Activated CD4-positive, CD25-positive, alpha-beta regulatory T cell treated with anti-CD3 and anti-CD28 coated beads, Interleukin-2, amount 50 U/mL, for 24 hours (primary cell): ENCODE measurements around the gene IDH3G.

ENCODE experiments used
- ATAC-seq, 2 donors: fragments of 150-1000 bp; cut with Tn5 transposase; one replicate each; pipeline ENCODE4 v1.10.0; 2021; ENCODE audit warnings: mild to moderate bottlenecking in 1 of 2, moderate library complexity in 1 of 2

The IDH3G gene

DNA sequence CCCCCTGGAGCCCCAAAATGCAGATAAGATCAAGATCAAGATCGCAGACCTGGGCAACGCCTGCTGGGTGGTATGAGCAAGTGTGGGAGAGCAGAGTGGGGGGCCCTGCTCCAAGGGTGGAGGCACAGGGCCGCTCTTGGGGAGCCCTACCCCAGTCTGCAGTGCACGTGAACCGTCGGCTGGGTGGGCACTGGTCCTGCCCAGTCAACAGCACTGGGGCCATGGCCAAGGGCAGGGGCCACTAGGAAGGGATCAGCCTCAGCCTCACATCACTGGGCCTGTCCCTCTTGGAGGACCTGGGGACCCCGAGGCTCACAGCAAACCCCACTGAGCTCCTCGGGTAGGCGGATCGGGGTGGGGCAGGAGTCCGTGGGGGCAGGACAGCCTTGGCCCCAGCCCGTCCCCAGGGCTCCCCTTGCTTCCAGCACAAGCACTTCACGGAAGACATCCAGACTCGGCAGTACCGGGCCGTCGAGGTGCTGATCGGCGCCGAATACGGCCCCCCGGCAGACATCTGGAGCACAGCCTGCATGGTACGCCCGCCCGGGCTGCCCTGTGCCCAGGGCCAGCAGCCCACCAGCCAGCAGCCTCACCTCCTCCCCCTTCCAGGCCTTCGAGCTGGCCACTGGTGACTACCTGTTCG, 9.7 kb downstream of the IDH3G start:
- no peak for ATAC-seq

DNA sequence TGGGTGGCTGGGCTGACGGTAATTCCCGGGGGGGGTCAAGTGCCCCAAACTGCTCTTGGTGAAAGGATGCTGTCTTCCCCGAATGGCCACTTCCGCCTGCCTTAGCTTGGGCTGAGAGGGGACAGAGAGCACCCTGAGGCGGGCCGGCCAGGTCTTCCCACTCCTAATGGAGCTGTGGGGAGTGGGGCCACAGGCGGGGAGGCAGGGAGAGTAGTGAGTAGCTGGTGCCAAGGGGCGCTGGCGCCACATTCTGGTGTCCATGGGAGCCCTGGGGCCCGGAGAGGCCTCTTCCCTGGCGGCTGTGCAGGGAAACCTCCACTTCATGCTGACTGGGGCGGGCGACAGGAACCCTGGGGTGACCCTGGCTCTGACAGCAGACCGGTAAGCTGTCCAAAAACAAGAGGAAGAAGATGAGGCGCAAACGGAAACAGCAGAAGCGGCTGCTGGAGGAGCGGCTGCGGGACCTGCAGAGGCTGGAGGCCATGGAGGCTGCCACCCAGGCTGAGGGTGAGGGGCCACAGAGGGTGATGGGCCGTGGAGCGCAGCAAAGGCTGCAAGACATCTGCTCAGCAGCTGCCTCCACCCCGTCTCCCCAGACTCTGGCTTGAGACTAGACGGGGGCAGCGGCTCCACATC, 10.7 kb downstream of the IDH3G start:
- ATAC-seq, result no peak

DNA sequence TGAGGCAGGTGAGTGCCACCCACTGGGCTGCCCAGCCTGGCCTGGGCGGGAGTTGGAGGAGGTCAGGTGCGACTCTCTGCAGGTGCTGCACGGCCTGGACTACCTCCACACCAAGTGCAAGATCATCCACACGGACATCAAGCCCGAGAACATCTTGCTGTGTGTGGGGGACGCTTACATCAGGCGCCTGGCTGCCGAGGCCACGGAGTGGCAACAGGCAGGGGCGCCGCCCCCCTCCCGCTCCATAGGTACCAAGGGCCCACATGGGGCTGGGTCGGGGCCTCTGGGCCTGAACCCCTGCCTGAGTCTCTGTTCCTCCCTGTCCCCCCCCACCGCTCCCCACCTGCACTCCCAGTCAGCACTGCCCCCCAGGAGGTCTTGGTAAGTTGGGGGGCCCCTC, 11.3 kb downstream of the IDH3G start:
- ATAC-seq, result no peak

DNA sequence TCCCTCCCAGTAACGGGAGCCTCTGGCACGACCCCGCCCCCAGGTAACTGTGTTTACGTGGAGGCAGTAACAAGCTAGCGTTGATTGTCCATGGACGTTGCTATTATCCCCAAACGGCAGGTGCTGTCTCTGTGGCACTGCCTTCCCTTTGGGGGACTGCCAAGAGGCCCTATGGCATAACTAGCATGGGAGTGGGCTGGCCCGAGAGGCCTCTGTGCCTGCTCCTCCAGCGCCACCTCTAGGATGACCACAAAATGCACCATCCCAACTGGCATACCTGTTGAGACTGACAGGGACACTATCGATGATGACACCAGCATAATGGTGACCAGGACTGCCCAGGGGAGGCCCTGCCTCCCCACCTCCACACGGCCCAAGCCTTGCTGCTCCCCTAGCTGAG, 11.9 kb downstream of the IDH3G start:
- no peak for ATAC-seq

DNA sequence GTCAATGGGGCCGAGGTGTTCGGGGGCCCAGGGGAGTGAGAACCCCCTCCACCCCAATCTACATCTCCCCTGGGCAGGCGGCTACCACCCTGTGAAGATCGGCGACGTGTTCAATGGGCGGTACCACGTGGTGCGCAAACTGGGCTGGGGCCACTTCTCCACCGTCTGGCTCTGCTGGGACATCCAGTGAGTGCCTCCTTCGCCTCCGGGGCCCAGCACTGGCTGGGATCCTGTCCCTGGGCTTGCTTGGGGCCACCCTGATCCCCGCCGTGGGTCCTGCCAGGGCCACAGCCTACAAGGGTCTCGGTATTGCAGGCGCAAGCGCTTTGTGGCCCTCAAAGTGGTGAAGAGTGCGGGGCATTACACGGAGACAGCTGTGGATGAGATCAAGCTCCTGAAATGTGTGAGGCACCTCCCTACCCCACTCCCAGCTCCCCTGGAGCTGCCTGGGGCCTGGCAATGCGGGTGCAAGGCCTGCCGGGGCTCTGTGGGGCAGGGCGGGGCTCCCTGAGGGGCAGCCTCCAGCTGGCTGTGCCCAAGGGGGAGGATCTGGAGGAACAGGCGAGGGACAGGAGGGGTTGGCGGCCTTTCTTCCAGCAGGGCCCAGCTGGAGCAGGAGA, 12.6 kb downstream of the IDH3G start:
- no peak for ATAC-seq

DNA sequence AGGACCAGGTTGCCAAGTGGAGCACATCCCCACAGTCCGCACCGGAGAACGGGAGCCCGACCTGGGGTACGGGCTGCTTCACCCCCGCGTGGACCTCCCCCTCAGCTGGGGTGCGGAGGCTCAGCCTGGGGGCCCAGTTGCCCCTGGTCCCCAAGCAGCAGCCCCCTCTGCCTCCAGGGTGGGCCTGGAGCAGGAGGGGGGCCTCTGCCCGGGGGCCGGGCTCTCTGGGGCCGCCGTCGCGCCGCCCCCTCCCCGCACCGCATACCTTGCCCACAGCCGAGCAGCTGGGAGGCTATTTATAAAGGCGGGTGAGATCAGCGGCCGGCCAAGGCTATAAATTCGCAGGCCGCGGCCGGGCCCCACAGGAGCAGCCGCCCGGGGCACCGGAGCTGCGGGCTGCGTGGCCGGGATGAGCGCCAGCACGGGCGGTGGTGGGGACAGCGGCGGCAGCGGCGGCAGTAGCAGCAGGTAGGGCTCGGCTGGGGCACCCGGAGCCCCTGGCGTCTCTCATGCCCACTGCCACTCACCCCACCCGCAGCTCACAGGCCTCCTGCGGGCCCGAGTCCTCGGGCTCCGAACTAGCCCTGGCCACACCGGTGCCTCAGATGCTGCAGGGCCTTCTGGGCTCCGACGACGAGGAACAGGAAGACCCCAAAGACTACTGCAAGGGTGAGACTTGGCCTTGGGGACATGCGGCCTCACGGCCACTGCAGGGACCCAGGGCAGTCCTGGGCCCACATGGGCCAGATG, 13.3 kb downstream of the IDH3G start, which contains the start of gene SRPK3:
SRPK3 (plus strand) TSS at position 364 of the 750 bp plus-strand sequence; CDS start at position 410, 46 bp downstream.
- no peak for ATAC-seq

DNA sequence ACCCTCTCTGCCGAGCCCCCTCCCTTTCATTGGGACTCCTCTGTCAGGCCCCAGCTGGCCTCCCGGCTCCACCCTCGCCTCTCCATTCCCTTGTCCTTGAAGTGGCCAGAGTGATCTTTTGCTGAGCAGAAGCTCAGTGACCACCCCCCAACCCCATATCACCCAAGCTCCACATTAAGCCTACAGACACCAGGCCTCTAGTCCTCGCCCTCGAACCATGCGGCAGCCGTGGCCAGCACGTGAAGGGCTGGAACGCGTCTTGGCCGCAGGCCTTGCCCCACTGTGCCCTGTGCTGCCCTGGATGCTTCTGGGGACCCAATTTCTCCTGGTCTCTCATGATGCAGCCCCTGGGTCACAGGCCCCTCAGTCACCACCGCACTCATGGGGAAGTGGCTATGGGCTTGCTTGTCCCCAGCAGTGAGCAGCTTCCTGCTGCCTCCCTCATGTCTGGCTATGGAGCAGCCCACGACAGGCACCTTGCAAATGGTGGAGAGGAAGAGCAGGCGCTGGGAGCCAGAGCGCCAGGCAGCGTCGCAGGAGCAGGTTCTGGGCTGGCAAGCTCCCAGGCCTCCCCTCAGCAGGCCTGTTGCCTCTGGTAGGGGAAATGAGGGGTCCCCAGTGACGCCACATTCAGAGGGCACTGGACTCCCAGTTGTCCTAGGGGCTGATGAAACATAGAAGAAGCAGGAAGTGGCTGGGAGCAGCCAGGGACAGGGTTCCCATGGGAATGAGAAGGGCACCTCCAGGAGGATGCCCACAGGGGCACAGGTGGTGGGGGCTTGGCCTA, 14.1 kb downstream of the IDH3G start:
- no peak for ATAC-seq

DNA sequence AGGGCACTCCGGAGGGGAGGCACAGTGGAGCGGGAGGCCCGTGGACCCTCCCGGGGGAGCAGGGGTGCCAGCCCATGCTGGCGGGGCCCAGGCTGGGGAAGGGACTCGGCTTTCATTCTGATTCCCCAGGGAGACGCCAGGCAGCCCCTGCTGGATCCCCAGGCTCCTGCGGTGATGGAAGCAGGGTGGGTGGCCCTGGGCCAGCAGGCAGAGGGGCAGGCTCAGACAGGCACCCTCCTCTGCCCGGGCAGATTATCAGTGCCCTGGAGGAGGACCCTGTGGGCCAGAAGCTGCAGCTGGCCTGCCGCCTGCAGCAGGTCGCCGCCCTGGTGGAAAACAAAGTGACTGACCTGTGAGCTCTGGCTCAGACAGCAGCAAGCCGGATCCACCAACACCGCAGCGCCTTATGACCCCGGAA, 15.5 kb downstream of the IDH3G start:
- peak in 1 of 2 donors; percentile 17 for ATAC-seq

DNA sequence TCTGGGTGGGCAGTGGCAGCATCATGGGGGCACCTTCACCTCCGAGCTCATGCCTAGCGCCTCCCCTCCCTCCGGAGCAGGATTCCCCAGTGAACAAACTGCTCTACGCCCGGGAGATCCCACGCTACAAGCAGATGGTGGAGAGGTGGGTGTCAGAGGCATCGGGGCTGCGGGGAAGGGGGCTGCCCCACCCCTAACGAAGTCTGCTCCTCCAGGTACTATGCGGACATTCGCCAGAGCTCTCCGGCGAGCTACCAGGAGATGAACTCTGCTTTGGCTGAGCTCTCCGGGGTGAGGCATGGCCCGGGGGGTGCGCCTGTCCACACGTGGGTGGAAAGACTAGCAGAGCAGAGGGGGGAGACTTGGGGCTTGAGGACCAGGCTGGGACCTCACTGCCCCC, 16.0 kb downstream of the IDH3G start:
- ATAC-seq, result no peak

DNA sequence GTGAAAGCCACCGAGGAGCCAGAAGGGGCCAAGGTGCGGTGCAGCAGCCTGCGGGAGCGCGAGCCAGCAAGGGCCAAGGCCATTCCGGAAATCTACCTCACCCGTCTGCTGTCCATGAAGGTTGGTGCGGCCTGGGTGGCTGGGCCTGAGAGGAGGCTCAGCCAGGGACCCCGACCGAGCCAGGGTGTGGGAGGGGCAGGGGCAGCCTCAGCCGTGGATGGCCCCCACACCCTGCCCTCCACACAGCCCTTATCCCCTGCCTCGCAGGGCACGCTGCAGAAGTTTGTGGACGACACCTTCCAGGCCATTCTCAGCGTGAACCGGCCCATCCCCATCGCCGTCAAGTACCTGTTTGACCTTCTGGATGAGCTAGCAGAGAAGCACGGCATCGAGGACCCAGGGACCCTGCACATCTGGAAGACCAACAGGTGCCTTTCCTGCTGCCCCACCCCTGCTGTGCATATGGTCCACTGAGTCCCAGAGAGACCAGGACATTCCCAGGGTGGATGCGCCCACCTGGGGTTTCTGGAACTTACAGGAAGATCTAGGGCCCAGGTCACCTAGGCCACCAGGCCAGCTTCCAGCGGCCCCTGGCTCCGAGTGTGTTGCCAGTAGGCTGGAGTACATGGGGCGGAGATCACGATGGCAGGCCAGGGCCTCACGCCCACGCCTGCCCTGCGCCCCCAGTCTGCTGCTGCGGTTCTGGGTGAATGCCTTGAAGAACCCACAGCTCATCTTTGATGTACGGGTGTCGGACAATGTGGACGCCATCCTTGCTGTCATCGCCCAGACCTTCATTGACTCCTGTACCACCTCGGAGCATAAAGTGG, 16.7 kb downstream of the IDH3G start:
- no peak for ATAC-seq

DNA sequence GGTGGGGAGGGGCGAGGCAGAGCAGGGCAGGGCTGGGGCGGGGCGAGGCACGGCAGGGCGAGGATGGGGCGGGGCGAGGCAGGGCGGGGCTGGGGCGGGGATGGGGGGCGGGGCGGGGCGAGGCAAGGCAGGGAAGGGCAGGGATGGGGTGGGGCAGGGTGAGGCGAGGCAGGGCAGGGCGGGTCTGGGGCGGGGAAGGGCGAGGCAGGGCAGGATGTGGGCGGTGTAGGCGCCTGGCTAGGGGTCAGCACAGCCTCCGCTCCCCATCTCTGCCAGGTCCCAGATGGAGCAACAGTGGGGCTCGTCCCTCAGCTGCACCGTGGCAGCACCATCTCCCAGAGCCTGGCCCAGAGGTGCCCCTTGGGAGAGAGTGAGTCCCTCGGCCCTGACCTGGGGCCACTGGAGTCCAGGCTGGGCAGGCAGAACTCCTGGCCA, 17.5 kb downstream of the IDH3G start:
- no peak for ATAC-seq

DNA sequence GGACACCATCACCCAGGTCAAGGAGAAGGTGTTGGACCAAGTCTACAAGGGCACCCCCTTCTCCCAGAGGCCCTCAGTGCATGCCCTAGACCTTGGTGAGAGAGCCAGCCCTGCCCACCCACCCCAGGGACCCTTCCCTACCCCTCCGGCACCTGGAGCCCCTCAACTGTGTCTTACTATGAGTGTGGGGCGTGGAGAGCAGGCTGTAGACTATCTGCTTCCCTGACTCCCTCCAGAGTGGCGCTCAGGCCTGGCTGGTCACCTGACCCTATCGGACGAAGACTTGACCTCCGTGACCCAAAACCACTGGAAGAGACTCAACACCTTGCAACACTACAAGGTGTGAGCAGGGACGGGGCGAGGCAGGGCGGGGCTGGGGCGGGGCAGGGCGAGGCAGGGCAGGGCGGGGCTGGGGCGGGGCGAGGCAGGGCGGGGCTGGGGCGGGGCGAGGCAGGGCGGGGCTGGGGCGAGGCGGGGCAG, 18.0 kb downstream of the IDH3G start:
- ATAC-seq, result no peak

DNA sequence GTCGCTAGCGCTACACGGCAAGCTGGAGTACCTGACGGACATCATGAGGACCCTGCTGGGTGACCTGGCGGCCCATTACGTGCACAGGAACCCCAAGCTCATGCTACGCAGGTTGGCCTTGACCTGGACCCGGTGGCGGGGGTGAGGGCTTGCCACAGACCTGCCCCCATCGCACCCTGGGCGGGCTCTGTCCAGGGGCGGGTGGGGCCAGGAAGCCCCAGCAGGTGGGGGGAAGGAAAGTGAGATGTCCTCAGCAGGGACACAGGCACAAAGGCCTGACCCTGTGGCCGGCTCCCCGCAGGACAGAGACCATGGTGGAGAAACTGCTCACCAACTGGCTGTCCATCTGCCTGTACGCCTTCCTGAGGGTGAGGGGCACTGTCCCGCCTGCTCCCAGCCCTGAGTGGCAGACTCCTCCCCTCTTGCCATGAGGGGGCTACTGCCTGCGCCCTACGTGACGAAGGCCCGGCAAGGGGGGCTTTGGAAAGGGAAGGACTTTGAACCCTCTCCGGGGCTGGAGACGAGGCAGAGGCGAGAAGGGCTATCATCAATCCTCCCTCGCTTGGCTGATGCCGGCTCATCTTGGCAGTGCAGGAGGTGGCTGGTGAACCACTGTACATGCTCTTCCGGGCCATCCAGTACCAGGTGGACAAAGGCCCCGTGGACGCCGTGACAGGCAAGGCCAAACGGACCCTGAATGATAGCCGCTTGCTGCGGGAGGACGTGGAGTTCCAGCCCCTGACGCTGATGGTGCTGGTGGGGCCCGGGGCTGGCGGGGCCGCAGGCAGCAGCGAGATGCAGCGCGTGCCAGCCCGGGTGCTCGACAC, 18.7 kb downstream of the IDH3G start:
- no peak for ATAC-seq

DNA sequence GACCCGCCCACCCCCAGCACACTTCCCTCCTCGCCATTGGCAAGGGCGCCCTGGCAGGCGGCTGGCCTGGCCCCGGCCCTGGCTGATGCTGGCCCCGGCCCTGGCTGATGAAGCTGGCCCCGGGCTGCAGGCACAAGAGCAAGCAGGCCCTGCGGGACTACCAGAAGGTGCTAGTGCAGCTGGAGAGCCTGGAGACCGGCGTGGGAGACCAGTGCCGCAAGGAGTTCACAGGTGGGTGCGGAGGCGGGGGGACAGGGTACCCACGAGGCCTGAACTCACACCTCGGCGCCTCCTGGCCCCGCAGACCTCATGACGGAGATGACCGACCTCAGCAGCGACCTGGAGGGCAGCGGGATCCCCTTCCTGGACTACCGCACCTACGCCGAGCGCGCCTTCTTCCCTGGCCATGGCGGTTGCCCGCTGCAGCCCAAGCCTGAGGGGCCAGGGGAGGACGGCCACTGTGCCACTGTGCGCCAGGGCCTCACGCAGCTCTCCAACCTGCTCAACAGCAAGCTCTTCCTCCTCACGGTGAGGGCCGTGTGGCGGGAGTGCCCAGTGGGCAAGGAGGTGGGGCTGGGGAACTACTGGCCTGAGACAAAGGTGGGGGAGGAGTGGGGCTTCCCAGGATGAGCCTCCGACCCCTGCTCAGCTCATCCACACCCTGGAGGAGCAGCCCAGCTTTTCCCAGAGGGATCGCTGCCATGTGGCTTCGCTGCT, 19.4 kb downstream of the IDH3G start:
- no peak for ATAC-seq

DNA sequence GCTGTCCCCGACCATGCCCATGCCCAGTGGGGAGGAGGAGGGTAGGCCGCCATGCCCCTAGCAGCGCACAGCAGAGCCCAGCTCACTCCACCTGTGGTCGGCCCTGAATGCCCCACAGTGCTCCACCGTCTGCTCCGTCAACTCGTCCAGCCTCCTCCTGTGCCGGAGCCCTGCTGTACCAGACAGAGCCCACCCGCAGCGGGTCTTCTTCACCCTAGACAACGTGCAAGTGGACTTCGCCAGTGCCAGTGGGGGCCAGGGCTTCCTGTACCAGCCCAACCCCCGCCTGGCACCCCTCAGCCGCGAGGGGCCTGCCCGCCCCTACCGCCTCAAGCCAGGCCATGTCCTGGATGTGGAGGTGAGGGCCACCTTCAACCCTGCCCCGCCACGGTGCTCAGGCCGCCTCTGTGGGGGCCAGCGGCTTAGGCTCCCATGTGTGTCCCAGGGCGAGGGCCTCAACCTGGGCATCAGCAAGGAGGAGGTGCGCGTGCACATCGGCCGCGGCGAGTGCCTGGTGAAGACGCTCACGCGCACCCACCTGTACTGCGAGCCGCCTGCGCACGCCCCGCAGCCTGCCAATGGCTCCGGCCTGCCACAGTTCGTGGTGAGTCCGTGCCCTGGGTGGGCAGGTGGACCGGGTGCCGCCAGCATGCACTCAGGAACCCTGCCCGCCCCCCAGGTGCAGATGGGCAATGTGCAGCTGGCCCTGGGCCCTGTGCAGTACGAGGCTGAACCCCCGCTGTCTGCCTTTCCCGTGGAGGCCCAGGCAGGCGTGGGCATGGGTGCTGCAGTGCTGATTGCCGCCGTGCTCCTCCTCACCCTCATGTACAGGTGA, 20.2 kb downstream of the IDH3G start:
- no peak for ATAC-seq

DNA sequence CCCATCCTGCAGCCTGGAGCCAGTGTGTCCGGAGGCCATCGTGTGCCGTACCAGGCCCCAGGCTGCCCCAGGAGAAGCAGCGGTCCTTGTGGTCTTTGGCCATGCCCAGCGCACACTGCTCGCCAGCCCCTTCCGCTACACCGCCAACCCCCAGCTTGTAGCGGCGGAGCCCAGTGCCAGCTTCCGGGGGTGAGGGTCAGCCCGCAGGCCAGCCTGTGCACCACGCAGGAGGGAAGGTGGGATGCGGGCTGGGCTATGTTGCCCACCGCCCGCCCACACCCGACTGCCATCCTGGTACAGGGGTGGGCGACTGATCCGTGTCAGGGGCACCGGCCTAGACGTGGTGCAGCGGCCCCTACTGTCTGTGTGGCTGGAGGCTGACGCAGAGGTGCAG, 21.0 kb downstream of the IDH3G start:
- ATAC-seq, result no peak

DNA sequence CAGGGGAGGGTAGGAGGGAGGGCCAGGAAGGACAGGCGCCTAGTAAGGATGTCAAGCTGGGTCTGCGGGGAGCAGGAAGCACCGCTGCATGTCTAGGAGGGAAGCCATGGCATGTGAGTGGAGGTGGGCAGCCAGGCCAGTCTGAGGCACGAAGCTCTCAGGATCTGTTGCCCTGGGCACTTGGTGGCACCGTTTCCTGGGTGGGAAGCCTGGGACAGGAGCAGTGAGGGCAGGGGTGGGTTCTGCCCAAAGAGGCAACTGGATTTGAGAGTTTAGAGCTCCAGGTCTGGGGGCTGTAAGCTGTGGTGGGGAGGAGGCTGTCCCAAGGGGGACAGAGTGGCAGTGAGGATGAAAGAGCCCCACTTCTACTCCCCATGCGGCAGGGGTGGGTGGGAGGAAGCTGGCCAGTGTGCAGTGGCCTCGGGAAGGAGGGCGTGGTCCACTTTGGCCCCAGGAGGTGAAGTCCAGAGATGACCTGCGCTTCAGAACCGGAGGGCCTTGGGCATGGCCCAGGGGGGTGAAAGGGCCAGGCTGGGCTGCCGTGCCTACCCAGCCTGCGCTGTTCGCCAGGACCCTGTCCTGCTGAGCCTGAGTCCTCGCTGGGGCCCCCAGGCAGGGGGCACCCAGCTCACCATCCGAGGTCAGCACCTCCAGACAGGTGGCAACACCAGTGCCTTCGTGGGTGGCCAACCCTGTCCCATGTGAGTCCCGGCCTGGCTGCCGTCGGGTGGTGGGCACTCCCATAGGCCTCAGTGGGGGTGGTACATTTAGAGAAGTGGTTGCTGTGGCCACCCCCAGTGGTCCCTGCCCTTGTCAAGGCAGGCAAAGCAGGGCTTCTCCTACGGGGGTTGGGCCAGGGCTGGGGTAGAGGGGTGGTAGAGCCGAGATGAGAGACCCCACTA, 21.6 kb downstream of the IDH3G start:
- ATAC-seq, result no peak
